Panc1 (cell line): ENCODE measurements around the gene ABTB2.

ENCODE experiments used
- POLR2AphosphoS5 ChIP-seq: IDR thresholded peaks from 2 replicates; pipeline ENCODE4 v1.6.1; 2012; ENCODE audit warnings: mild to moderate bottlenecking, low read depth, low read length, moderate library complexity
- TF ChIP-seq, protein P1 (sequence below), 2 experiments: IDR thresholded peaks; 2 replicates each; pipeline ENCODE4 v1.6.1; 2011 to 2012; ENCODE audit warnings: low read depth in 2 of 2, control low read depth in 1 of 2, low read length in 1 of 2, mild to moderate bottlenecking in 1 of 2, moderate library complexity in 1 of 2; ENCODE audit not compliant: insufficient read depth in 1 of 2
- TF ChIP-seq, protein P2 (sequence below): fragments of 450-650 bp; IDR thresholded peaks from 2 replicates; pipeline ENCODE4 v1.5.1; 2017; ENCODE audit warnings: mild to moderate bottlenecking

DNA sequence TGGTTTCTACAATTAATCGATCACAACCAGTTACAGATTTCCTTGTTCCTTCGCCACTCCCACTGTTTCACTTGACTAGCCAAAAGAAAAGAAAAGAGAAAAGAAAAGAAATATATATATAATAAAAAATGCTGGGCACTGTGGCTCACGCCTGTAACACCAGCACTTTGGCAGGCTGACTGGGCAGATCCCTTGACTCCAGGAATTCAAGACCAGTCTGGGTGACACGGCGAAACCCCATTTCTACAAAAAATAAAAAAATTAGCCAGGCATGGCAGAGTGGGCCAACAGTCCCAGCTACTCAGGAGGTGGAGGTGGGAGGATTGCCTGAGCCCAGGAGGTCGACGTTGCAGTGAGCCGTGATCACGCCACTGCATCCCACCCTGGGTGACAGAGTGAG lies 168.6 kb downstream of the ABTB2 start:
- TF ChIP-seq, protein P1, sequence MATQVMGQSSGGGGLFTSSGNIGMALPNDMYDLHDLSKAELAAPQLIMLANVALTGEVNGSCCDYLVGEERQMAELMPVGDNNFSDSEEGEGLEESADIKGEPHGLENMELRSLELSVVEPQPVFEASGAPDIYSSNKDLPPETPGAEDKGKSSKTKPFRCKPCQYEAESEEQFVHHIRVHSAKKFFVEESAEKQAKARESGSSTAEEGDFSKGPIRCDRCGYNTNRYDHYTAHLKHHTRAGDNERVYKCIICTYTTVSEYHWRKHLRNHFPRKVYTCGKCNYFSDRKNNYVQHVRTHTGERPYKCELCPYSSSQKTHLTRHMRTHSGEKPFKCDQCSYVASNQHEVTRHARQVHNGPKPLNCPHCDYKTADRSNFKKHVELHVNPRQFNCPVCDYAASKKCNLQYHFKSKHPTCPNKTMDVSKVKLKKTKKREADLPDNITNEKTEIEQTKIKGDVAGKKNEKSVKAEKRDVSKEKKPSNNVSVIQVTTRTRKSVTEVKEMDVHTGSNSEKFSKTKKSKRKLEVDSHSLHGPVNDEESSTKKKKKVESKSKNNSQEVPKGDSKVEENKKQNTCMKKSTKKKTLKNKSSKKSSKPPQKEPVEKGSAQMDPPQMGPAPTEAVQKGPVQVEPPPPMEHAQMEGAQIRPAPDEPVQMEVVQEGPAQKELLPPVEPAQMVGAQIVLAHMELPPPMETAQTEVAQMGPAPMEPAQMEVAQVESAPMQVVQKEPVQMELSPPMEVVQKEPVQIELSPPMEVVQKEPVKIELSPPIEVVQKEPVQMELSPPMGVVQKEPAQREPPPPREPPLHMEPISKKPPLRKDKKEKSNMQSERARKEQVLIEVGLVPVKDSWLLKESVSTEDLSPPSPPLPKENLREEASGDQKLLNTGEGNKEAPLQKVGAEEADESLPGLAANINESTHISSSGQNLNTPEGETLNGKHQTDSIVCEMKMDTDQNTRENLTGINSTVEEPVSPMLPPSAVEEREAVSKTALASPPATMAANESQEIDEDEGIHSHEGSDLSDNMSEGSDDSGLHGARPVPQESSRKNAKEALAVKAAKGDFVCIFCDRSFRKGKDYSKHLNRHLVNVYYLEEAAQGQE (IDR thresholded peaks at IDR 0.05; ENCODE audit: insufficient read depth in 1 of 2, low read depth in 2 of 2, low read length in 1 of 2), result no peak
- TF ChIP-seq, protein P2, sequence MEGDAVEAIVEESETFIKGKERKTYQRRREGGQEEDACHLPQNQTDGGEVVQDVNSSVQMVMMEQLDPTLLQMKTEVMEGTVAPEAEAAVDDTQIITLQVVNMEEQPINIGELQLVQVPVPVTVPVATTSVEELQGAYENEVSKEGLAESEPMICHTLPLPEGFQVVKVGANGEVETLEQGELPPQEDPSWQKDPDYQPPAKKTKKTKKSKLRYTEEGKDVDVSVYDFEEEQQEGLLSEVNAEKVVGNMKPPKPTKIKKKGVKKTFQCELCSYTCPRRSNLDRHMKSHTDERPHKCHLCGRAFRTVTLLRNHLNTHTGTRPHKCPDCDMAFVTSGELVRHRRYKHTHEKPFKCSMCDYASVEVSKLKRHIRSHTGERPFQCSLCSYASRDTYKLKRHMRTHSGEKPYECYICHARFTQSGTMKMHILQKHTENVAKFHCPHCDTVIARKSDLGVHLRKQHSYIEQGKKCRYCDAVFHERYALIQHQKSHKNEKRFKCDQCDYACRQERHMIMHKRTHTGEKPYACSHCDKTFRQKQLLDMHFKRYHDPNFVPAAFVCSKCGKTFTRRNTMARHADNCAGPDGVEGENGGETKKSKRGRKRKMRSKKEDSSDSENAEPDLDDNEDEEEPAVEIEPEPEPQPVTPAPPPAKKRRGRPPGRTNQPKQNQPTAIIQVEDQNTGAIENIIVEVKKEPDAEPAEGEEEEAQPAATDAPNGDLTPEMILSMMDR, result no peak
- TF ChIP-seq POLR2AphosphoS5, result no peak
